Stimulated activated CD8-positive, alpha-beta memory T cell treated with anti-CD3 and anti-CD28 coated beads, Interleukin-7, amount 100 ng/mL, for 1 hour (primary cell): ENCODE results near the gene CSNK2A3.

Source experiments
- DNase-seq, 2 donors: peaks; one replicate each; pipeline ENCODE4 v3.0.0-alpha.2; 2020; ENCODE audit warnings: low read depth in 2 of 2

Gene CSNK2A3

DNA sequence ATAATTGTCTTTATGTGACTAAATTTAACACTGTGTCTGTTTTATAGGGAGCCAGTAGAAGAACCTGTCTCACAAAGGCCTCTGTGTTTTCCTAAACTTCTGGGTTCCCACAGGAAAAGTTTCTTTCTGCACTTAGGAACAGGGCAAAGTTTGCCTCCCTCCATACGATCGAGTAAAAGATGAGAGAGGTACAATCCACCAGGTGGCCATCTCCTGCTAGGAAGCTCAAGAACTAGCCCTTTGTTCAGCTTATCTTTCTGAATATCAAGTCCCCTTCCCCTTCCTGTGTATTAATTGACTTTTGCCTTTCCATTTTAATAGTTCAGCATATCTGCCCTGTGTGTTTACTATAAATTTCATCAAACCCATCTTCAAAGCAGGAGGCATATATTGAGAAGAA, 18.0 kb downstream of the CSNK2A3 start:
- no peak for DNase-seq

- DNase-seq = no peak
These were observed 18.4 kb downstream of the CSNK2A3 start for GRCh38 chr11:11334607-11335006.

GRCh38 chr11:11332141-11332710, 20.8 kb downstream of the CSNK2A3 start:
- DNase-seq = no peak

DNA sequence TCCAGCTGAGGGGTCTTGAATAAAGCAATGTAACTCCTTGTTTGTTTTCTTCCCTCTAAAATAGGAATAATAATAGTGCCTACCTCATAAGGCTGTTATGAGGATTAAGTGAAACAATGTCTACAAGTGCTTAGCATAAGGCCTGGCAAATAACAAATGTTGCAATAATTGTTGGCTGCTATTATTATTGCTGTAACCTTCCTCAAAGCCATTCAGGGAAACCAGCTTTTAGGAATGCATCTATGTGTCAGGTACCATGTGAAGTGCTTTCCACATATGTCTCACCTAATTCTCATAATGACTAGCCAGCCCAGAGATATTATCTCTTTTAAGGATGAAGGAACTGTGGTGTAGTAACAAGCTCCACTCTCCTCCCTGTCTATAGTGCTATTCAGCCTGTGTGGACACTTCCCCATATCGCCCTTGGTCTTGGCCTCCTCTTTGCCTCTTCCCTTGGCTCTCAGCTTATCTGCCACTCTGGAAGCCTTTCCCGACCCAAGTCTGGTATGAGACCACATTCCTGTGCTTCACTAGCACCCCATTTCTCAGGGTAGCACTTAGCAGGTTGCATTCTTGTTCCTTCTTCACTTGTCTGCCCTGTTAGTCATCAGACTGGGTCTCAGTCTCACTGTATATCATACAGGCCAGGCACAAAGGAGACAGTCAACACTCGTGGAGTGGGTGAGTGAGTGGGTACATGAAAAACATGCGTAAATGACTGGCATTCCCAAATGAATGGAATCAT, 23.8 kb downstream of the CSNK2A3 start:
- DNase-seq = no peak

GRCh38 chr11:11324090-11324489, 29.0 kb downstream of the CSNK2A3 start:
- no peak for DNase-seq

DNA sequence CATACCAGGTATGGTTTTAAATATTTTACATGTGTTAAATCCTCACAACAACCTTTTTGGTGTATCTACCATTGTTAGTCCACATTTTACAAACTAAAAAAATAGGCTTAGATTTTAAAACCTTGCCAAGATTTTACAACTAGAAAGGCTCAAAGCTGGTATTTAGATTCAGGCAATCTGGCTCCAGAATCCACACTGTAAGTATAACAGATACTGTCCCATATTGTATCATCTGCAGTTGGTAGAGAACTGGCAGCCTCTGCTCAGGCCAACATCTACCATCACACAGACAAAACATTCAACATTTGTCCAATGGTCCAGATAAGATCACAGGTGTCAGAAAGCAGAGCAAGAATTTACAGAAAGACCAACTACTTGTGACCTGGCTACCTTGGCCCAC, 30.9 kb downstream of the CSNK2A3 start:
- no peak for DNase-seq

- DNase-seq = no peak
These were observed 32.2 kb downstream of the CSNK2A3 start for GRCh38 chr11:11320825-11321224.

- no peak for DNase-seq
These were observed 34.1 kb downstream of the CSNK2A3 start for GRCh38 chr11:11318961-11319360.

DNA sequence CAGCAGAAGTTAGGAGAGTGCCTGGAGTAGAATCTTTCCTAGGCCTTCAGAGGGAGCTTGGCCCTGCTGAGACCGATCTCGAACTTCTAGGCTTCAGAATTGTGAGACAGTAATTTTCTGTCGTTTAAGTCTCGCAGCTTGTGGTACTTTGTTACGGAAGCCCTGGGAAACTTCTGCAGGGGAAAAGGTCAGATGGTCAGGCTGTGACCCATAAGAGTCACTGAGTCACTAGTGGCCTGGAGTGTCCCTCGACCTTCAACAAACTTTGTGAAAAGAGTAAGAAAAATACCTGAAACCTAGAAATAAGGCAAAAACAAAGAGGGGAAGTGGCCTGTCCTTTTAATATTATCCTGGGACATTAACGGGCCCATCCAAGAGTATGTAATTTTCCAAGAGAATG, 34.6 kb downstream of the CSNK2A3 start:
- DNase-seq = no peak

DNA sequence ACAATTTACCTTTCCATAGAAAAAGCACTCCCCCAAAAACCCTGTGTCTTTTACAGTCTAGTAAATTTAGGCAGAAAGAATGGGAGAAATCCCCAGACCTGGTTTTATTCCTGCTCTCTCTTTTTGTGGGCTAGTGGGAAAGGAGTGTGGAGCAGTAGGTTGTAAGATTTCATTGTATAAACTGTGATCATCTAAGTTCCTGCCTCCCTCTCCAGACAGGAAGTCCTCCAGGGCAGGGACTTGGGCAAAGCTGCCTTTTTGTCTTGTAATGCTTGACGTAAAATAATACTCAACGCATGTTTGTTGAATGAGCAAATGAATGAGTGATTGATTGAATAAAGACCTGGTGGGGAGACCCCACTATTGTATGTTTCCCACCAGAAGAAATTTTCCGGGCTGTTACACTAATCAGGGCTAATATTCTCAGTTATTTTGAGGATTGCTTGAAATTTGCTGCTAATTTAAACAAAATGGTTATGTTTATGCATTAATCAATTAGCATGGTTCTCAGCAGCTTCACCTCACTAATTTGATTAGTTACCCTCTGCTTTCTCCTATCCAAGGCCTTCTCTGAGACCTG, 36.3 kb downstream of the CSNK2A3 start:
- no peak for DNase-seq

DNA sequence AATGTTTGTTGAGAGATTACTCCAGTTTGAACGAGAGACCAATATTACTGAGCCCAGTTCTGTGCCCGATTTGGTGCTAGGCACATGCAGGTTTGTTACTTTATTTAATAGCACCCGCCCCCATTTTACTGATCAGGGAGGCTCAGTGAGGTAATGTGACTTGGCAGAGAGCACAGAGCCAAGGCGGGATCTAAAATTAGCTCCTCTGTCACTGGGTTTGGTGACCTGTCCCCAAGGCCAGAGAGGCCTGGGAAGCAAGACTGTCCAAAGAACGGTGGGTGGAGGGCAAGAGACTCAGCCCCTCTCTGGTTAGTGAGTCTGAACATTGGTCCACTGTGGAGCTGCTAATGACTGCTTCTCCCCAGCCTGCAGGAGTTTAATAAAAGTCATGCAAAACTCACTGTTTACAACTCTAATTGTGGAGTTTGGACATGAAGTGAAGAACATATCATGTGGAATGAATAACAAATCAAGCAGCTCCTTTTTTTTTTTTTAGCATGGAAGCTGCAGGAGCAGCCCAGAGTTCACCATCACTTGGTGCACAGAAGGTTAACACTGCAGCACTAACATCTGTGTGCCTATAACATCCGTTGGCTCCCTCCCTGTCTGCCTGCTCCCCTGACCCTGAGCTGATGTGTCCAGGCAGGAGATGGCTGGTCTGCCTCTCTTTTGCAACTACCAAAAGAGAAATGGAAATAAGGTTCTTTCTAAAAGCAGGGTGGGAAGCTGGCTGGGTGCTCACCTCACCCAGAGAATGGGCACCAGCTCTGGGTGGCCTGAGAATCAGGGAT, 39.0 kb downstream of the CSNK2A3 start:
- DNase-seq = no peak

DNA sequence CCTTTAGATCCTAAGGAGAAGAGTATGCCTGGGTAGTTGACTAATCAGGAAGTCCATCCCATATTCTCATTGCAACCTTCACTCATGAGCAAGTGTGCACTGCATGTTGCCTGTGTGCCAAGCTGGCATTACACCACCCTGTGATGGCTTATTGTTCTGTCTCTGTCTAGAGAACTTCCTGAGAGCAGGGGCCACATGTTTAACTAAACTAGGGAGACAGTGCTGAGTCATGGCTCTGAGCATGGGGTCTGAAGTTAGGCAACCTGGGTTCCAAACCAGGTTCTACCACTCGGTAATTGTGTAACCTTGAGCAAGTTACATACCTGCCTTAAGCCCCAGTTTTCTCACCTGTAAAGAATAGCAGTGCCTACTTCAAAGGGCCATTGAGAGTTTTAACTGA, 39.6 kb downstream of the CSNK2A3 start:
- no peak for DNase-seq

- DNase-seq = no peak
These were observed 40.3 kb downstream of the CSNK2A3 start for GRCh38 chr11:11312738-11313137.

DNA sequence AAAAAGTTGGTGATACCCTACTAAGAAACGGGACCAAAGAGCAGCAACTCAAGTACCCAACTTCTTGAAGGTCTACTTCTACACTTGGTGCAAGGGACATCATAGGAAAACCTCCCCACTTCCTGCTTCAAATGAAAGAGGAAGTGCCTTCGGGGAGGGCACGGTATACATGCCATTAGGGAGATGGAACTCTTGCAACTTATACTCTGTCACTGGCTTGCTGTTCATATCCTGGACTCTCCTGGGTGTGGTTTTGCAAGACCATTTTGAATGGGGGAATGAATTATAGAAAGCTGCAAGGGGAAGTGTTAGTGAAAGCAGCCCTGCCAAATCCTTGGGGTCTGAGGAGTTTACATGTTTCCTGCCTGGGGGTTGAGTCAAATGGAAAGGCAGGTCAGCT, 41.9 kb downstream of the CSNK2A3 start:
- no peak for DNase-seq

DNA sequence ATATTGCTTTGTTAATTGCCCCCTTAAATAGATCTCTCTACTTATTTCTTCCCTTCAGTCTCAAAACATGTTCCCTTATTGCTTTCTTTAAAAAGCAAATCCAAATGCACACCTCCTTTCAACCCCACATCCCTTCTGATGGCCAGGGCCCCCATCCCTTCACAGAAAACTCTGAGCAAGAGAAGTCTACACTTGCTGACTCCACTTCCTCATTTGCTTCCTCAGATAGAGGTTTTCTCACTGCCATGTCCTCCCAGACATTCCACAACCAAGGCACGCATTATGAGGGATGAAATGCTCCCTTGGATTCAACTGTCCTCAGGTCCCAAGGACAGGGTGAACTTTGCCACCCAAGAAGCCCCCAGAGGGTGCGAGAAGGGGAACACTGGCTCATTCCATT, 43.1 kb downstream of the CSNK2A3 start:
- DNase-seq = no peak

GRCh38 chr11:11308249-11308648, 44.8 kb downstream of the CSNK2A3 start:
- no peak for DNase-seq

DNA sequence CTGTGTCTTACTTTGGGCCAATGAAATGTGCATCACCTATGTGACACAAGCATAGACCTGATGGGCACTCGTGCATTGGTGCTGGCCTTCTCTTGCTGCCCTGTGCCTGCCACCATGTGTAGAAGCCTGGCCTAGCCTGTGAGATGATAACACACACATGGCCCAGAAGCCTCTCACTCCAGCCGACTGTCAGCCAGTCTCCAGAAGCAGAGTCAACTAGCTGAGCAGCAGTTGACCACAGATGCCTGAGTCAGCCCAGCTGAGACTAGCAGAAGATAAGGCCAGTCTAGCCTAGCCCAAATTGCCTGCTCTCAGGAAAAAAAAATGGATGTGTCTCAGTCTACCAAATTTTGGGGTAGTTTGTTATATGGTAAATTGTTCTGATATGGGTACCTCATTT, 46.2 kb downstream of the CSNK2A3 start:
- DNase-seq = no peak

GRCh38 chr11:11304550-11304949, 48.5 kb downstream of the CSNK2A3 start:
- no peak for DNase-seq

GRCh38 chr11:11302565-11302964, 50.5 kb downstream of the CSNK2A3 start:
- DNase-seq = no peak
